DMS 273 (cell line): ENCODE data around the gene USP19.

Experiments
- DNase-seq: peaks from one replicate; lab custom pipeline; 2025; ENCODE audit not compliant: unreplicated experiment; lab: John Stamatoyannopoulos, UW

The USP19 gene

DNA sequence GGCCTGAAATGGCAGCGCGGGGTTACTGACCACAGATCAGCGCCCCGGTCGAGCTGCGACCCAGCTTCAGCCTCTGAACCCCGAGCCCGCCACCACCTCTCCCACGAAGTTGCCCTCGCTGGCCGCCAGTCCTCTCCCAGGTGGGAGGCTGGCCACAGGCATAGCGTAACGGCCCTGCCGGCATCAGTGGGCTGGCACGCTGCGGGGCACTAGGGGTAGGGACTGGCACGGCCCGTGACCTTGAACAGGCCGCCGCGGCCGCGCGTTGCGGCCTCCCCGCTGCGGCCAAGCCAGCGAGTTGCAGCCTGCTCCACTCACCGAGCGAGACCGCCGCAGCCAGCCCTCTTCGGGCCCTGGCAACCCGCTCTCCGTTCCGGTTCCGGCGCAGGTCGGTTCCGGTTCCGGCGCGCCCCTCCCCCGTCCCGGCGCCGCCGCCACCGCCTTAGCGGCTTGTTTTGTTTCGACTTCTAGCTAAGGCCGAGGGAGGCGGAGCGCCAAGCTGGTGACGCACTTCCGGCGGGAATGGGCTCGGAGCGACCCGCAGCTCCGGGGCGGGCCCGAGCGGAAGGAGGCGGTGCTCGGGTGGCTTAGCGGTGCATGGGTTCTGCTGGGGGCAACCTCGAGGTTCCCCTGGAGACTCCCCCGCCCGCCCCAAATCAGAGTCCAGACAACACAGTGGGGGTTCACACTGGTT is at the start of gene USP19:
TSS of gene USP19 (minus strand) at position 386 of the 694 bp plus-strand sequence. CDS start 1,678 bp downstream, outside the sequence.
- DNase-seq = peak; percentile 96

GRCh38 chr3:49166752-49167556 is 46.3 kb upstream of the USP19 start:
- no peak for DNase-seq

- peak; percentile 82 for DNase-seq
Observed at GRCh38 chr3:49165771-49166751, 45.4 kb upstream of the USP19 start, which contains the start of gene CCDC71. Gene CCDC71, minus strand, starts transcription at chr3:49166331. Its CDS starts 2,123 bp downstream, at chr3:49164208.

- DNase-seq = peak; percentile 48
Observed at GRCh38 chr3:49164983-49165720, 44.5 kb upstream of the USP19 start.

DNA sequence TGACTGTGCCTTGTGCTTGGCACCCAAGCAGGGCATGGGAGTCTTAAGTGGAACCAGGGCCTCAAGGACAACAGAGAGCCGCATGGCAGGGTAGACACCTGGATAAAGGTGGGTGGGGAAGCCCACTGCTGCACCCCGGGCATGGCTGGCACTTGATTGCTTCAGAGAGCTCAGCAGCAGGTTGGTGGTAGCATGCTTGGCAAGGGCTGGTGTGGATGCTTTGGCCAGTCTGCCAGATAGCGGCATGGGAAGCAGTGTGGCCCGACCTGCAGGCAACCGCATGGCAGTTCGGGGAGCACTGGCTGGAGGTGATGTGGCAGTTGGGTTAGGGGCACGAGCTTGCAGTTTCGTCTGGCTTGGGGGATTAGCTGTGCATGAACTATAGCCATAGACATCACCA is 43.0 kb upstream of the USP19 start:
- no peak for DNase-seq

GRCh38 chr3:49162751-49163419 is 42.3 kb upstream of the USP19 start:
- no peak for DNase-seq

DNA sequence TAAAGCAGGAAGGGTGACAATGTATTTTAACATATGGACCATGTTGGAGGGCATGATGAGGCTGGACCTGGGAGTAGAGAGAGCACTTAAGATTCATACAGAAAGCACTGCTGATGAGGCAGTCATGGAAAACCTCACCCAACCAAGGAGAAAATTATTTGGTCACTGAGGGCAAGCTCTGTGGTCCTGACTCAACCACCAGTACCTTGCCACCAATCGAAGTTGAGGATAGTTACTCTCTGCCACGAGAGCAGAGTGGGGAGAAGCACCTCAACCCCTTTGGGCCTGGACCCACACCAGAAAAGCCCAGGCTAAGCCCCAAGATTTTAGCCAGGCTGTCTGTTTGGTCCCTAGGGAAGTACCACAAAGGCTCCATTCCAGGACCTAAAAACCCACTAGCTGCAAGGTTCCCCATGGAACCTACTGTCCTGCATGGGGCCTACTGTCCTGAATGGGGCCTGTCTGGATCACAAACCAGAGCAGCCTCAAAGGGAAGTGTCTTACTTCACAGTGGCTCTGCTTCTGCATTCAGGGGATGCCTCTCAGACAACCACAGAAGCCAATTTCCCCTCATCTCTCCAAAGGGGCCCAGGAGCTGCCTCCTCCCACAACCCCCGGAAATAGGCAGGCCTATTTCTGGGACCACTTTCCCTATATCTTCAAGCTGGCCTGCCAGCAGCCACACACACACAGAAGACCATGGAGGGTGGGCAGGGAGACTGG is 41.3 kb upstream of the USP19 start:
- DNase-seq = no peak

GRCh38 chr3:49161197-49161596 is 40.6 kb upstream of the USP19 start:
- no peak for DNase-seq

DNA sequence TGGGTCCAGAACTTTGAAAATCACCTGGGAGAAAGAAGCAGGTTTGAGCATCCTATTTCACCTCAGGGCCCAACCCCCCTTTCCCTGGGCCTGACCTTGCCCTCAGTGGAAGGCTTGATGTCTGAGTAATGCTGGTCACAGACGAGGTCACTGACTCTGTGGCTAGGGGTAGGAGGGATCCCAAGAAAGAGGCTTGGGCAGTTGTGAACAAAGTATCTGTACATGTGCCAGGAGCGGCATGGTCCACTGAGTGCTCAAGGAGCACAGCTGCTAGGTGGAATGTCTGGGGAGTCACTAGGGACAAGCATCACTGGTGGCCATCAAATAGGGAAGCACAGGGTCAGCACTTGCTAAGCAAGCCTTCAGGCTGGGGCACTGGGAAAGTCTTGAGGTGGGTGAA is 38.2 kb upstream of the USP19 start:
- no peak for DNase-seq

GRCh38 chr3:49158103-49158709 is 37.6 kb upstream of the USP19 start:
- DNase-seq = peak; percentile 50

GRCh38 chr3:49157289-49157688 is 36.7 kb upstream of the USP19 start:
- no peak for DNase-seq

GRCh38 chr3:49153349-49153912 is 32.8 kb upstream of the USP19 start:
- DNase-seq = no peak

DNA sequence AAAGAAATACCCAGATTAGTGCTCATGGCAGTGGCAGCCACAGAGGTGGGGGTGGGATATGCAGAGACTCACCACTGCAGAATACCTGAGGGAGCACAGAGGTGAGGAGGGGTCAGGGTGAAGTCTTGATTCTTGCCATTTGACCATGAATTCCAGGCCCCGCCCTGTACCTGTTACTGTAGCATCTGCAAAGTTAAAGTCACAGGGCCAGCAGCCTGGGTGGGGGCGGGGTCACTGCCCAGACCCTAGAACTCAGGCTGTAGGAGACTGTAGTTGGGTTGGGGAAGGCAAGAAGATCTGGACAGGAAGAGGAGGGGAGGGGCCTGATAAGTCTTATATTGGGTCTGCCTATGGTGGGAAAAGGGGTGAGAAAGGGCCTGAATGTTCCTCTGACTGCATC is 31.0 kb upstream of the USP19 start:
- no peak for DNase-seq

GRCh38 chr3:49148159-49148558 is 27.5 kb upstream of the USP19 start:
- no peak for DNase-seq

- no peak for DNase-seq
Observed at GRCh38 chr3:49140080-49140479, 19.5 kb upstream of the USP19 start.

GRCh38 chr3:49135499-49135898 is 14.9 kb upstream of the USP19 start:
- no peak for DNase-seq

- DNase-seq = no peak
Observed at GRCh38 chr3:49134471-49135265, 14.0 kb upstream of the USP19 start.
